ENCODE results near the gene LSM14B.

Gene LSM14B

GRCh38 chr20:62164879-62165761 lies 42.8 kb downstream of the LSM14B start:
- no peak for DNase-seq

GRCh38 chr20:62165762-62166399 lies 43.6 kb downstream of the LSM14B start:
- no peak for DNase-seq

GRCh38 chr20:62167474-62167873 lies 45.2 kb downstream of the LSM14B start:
- DNase-seq: no peak

GRCh38 chr20:62168061-62168460 lies 45.8 kb downstream of the LSM14B start:
- DNase-seq: no peak

- no peak for DNase-seq
Measured at GRCh38 chr20:62168890-62169435, 46.7 kb downstream of the LSM14B start.

- no peak for DNase-seq
Measured at GRCh38 chr20:62170536-62170935, 48.3 kb downstream of the LSM14B start.

- DNase-seq: no peak
Measured at GRCh38 chr20:62171245-62171644, 49.0 kb downstream of the LSM14B start.

- no peak for DNase-seq
Measured at GRCh38 chr20:62172666-62173065, 50.4 kb downstream of the LSM14B start.

GRCh38 chr20:62174021-62174804 lies 51.9 kb downstream of the LSM14B start:
- DNase-seq: no peak

GRCh38 chr20:62174870-62175624 lies 52.8 kb downstream of the LSM14B start:
- DNase-seq: no peak

- DNase-seq: no peak
Measured at GRCh38 chr20:62175711-62176110, 53.4 kb downstream of the LSM14B start.

- no peak for DNase-seq
Measured at GRCh38 chr20:62176866-62177265, 54.6 kb downstream of the LSM14B start.

GRCh38 chr20:62177307-62177706 lies 55.0 kb downstream of the LSM14B start:
- no peak for DNase-seq

- no peak for DNase-seq
Measured at GRCh38 chr20:62178316-62179161, 56.3 kb downstream of the LSM14B start.

GRCh38 chr20:62179162-62179504 lies 56.9 kb downstream of the LSM14B start:
- no peak for DNase-seq

GRCh38 chr20:62181808-62182207 lies 59.5 kb downstream of the LSM14B start:
- no peak for DNase-seq

GRCh38 chr20:62182469-62183425 lies 60.5 kb downstream of the LSM14B start, which contains the start of gene MTG2:
Gene MTG2 (plus strand): TSS chr20:62183028. CDS start chr20:62193421, 10,393 bp downstream.
- DNase-seq: peak; percentile 92

- no peak for DNase-seq
Measured at GRCh38 chr20:62183426-62184142, 61.3 kb downstream of the LSM14B start.
